GM23338 (cell line): ENCODE measurements around the gene TFB2M. TPM values are rescaled to one million over a fixed set of nuclear protein-coding genes. Genes with fewer than 3 reads are reported as not detected.

Experiments
- ATAC-seq: fragments of 200-7000 bp; cut with Tn5 transposase; 3 replicates; pipeline ENCODE4 v1.9.1; 2020
- DNase-seq: peaks from one replicate; pipeline ENCODE4 v3.0.0-alpha.2; 2015; ENCODE audit warnings: low spot score
- H2AFZ ChIP-seq: fragments of 200-600 bp; sonication (generic); 2 replicates; pipeline ENCODE4 v1.8.0; 2016; ENCODE audit warnings: antibody characterized with exemption, mild to moderate bottlenecking, moderate library complexity
- H3F3A ChIP-seq: fragments of 200-600 bp; sonication (generic); replicated peaks from 2 replicates; pipeline ENCODE4 v1.8.0; 2017; ENCODE audit warnings: antibody characterized with exemption, mixed run types, low read depth
- H3K27ac ChIP-seq: fragments of 200-600 bp; sonication (generic); 2 replicates; pipeline ENCODE4 v1.6.1; 2016; ENCODE audit warnings: low read depth
- H3K27me3 ChIP-seq: fragments of 200-600 bp; sonication (generic); 2 replicates; pipeline ENCODE4 v1.8.0; 2016; ENCODE audit warnings: mild to moderate bottlenecking, mixed run types, moderate library complexity; ENCODE audit not compliant: insufficient read depth
- H3K36me3 ChIP-seq: fragments of 200-600 bp; sonication (generic); 2 replicates; pipeline ENCODE4 v1.8.0; 2016; ENCODE audit warnings: mild to moderate bottlenecking; ENCODE audit not compliant: insufficient read depth
- H3K4me1 ChIP-seq: fragments of 200-600 bp; sonication (generic); 2 replicates; pipeline ENCODE4 v1.8.0; 2016; ENCODE audit warnings: mild to moderate bottlenecking, moderate library complexity; ENCODE audit not compliant: insufficient read depth
- H3K4me2 ChIP-seq: fragments of 200-600 bp; sonication (generic); 2 replicates; pipeline ENCODE4 v1.7.1; 2017; ENCODE audit warnings: mixed run types
- H3K4me3 ChIP-seq: fragments of 200-600 bp; sonication (generic); 2 replicates; pipeline ENCODE4 v1.6.1; 2016; ENCODE audit warnings: mixed run types
- H3K79me2 ChIP-seq: fragments of 200-600 bp; sonication (generic); replicated peaks from 2 replicates; pipeline ENCODE4 v1.8.0; 2017; ENCODE audit warnings: mild to moderate bottlenecking; ENCODE audit not compliant: insufficient read depth
- H3K9me2 ChIP-seq: fragments of 200-600 bp; sonication (generic); 2 replicates; pipeline ENCODE4 v1.8.0; 2017; ENCODE audit not compliant: insufficient read depth
- H4K20me1 ChIP-seq: fragments of 200-600 bp; sonication (generic); replicated peaks from 2 replicates; pipeline ENCODE4 v1.8.0; 2017; ENCODE audit warnings: mild to moderate bottlenecking; ENCODE audit not compliant: insufficient read depth
- H3K27ac Mint-ChIP-seq: 2 replicates; pipeline ENCODE4 v1.8.0; 2020; ENCODE audit warnings: inconsistent platforms, mild to moderate bottlenecking, moderate library complexity, mixed read lengths
- H3K27me3 Mint-ChIP-seq: 3 replicates; pipeline ENCODE4 v1.8.0; 2022; ENCODE audit warnings: low read depth, mild to moderate bottlenecking, moderate library complexity, mixed read lengths, inconsistent platforms; ENCODE audit not compliant: insufficient read depth, poor library complexity
- H3K36me3 Mint-ChIP-seq: 3 replicates; pipeline ENCODE4 v1.8.0; 2021; ENCODE audit warnings: low read depth, mild to moderate bottlenecking, inconsistent platforms, moderate library complexity, mixed read lengths
- H3K4me1 Mint-ChIP-seq: 3 replicates; pipeline ENCODE4 v1.8.0; 2020; ENCODE audit warnings: mild to moderate bottlenecking, inconsistent platforms, mixed read lengths
- H3K4me3 Mint-ChIP-seq: 3 replicates; pipeline ENCODE4 v1.8.0; 2021; ENCODE audit warnings: moderate library complexity, mild to moderate bottlenecking, inconsistent platforms, mixed read lengths
- H3K9me3 Mint-ChIP-seq: 3 replicates; pipeline ENCODE4 v1.8.0; 2020; ENCODE audit warnings: moderate library complexity, mild to moderate bottlenecking, inconsistent platforms, mixed read lengths
- EZH2 ChIP-seq: fragments of 200-600 bp; sonication (generic); IDR thresholded peaks from one replicate; pipeline ENCODE4 v1.8.0; 2017; ENCODE audit warnings: antibody characterized with exemption, mild to moderate bottlenecking, low read depth; ENCODE audit not compliant: unreplicated experiment
- EZH2phosphoT487 ChIP-seq: fragments of 200-600 bp; sonication (generic); IDR thresholded peaks from one replicate; pipeline ENCODE4 v1.8.1; 2018; ENCODE audit warnings: antibody characterized with exemption; ENCODE audit not compliant: unreplicated experiment
- JUNB ChIP-seq: IDR thresholded peaks from one replicate; pipeline ENCODE4 v1.6.1; 2016; ENCODE audit warnings: antibody characterized with exemption; ENCODE audit not compliant: unreplicated experiment
- NANOG ChIP-seq: IDR thresholded peaks from 2 replicates; pipeline ENCODE4 v1.6.1; 2016; ENCODE audit warnings: antibody characterized with exemption, borderline replicate concordance
- POLR2AphosphoS5 ChIP-seq: IDR thresholded peaks from 2 replicates; pipeline ENCODE4 v1.6.1; 2016; ENCODE audit warnings: antibody characterized with exemption, low read depth
- STAT1 ChIP-seq: IDR thresholded peaks from one replicate; pipeline ENCODE4 v1.6.1; 2016; ENCODE audit warnings: antibody characterized with exemption; ENCODE audit not compliant: unreplicated experiment
- ZNF114 ChIP-seq: fragments of 250-450 bp; sonication (Bioruptor Pico); IDR thresholded peaks from 2 replicates; pipeline ENCODE4 v1.5.0; 2020; ENCODE audit warnings: mild to moderate bottlenecking, moderate library complexity
- ZNF331 ChIP-seq: fragments of 250-450 bp; sonication (Bioruptor Pico); IDR thresholded peaks from 2 replicates; pipeline ENCODE4 v1.5.0; 2020; ENCODE audit warnings: low read depth, mild to moderate bottlenecking, moderate library complexity
- polyA plus RNA-seq: library from polyadenylated mRNA; unstranded; fragments of >200 nt; fragmentation: Nextera tagmentation; extraction: Ambion mirVana; gene quantifications from 2 replicates; pipeline ENCODE4 v1.2.1, GENCODE V29; 2016
- total RNA-seq: library from RNA; depleted of rRNA; stranded (reverse); fragments of >200 nt; shearing (Covaris generic); gene quantifications from 2 replicates; pipeline ENCODE4 v1.2.3, GENCODE V29; 2014
- TF ChIP-seq, protein P1 (sequence below), 2 experiments: fragments of 200-600 bp in 1 of 2; sonication (generic) in 1 of 2; conservative IDR thresholded peaks; 2 replicates each; pipeline versions ENCODE4 v1.5.1 to v1.6.1; 2016 to 2017; ENCODE audit warnings: antibody characterized with exemption in 2 of 2, low read depth in 2 of 2, mild to moderate bottlenecking in 2 of 2, moderate library complexity in 1 of 2
- TF ChIP-seq, protein P2 (sequence below): fragments of 250-450 bp; sonication (Bioruptor Pico); IDR thresholded peaks from 2 replicates; pipeline ENCODE4 v1.5.0; 2020; ENCODE audit warnings: mild to moderate bottlenecking, moderate library complexity

Gene TFB2M
- total and polyA plus RNA-seq, 2 experiments from 2014 or later = 18.7 to 24.9 TPM

DNA sequence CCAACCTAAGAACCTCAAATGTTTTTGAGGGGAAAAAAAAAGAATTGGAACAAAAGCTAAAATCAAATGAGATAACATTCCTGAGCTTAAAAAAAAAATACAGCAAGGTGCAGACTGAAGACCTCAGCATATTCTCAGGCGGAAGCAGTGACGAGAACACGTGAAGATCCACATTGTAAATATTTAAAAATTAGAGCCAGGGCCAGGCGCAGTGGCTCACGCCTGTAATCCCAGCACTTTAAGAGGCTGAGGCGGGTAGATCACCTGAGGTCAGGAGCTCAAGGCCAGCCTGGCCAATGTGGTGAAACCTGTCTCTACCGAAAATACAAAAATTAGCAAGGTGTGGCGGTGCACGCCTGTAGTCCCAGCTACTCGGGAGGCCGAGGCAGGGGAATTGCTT lies 15.7 kb downstream of the TFB2M start:
- Mint-ChIP-seq H3K27me3 (no peaks in the 10 kb centered on the region), H3K4me3 (no peak overlapping the region), H3K9me3 (no peaks in the 10 kb centered on the region), H3K27ac (no peak overlapping the region), H3K36me3 (peaks cover 46% of the 10 kb centered on the region), H3K4me1 (no peaks in the 10 kb centered on the region)
- H3K79me2 ChIP-seq = peaks cover 27% of the 10 kb centered on the region
- H3K4me1 ChIP-seq = no peaks in the 10 kb centered on the region
- TF ChIP-seq POLR2AphosphoS5 = no peak
- TF ChIP-seq EZH2 = no peak
- no peaks in the 10 kb centered on the region for H3K27me3 ChIP-seq
- peaks cover 35% of the 10 kb centered on the region for H3K36me3 ChIP-seq
- H3K4me2 ChIP-seq = no peak overlapping the region
- H3K9me2 ChIP-seq = no peaks in the 10 kb centered on the region
- H3K27ac ChIP-seq = no peak overlapping the region
- H4K20me1 ChIP-seq = peaks cover 6% of the 10 kb centered on the region
- no peak overlapping the region for H2AFZ ChIP-seq
- DNase-seq = no peak
- ATAC-seq = no peak
- no peak overlapping the region for H3K4me3 ChIP-seq
- H3F3A ChIP-seq = no peaks in the 10 kb centered on the region

DNA sequence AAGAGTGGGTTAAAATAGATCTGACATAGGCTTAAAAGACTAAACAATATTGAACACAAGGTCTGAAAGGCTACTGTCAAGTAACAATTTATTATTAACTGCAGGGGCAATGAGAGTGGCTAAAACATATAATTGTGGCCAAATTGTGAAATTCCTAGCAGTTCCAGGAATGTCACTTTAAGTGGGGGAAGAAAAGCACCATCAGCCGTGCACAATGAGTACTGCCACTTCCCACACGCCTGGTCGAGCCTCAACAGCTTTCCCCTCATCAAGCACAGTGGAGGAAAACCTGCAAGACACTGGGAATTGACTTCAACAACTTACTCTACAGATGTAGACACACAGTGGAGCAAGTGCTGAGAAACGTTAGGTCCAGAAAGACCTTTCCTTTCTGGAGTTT lies 16.4 kb downstream of the TFB2M start:
- no peak overlapping the region for H3K27ac Mint-ChIP-seq
- Histone ChIP-seq H3K4me1 (no peaks in the 10 kb centered on the region), H3K4me3 (no peak overlapping the region), H3F3A (no peaks in the 10 kb centered on the region), H3K36me3 (peaks cover 35% of the 10 kb centered on the region), H3K4me2 (no peak overlapping the region), H3K79me2 (peaks cover 27% of the 10 kb centered on the region), H2AFZ (no peak overlapping the region), H4K20me1 (peaks cover 6% of the 10 kb centered on the region), H3K27ac (no peak overlapping the region), H3K27me3 (no peaks in the 10 kb centered on the region), H3K9me2 (no peaks in the 10 kb centered on the region)
- H3K36me3 Mint-ChIP-seq = peaks cover 42% of the 10 kb centered on the region
- no peaks in the 10 kb centered on the region for H3K9me3 Mint-ChIP-seq
- TF ChIP-seq ZNF114 (CRISPR knock-in tag) (no peak), EZH2 (no peak), STAT1 (no peak), NANOG (no peak), EZH2phosphoT487 (no peak), POLR2AphosphoS5 (no peak), ZNF331 (no peak), JUNB (no peak)
- TF ChIP-seq, protein P1, sequence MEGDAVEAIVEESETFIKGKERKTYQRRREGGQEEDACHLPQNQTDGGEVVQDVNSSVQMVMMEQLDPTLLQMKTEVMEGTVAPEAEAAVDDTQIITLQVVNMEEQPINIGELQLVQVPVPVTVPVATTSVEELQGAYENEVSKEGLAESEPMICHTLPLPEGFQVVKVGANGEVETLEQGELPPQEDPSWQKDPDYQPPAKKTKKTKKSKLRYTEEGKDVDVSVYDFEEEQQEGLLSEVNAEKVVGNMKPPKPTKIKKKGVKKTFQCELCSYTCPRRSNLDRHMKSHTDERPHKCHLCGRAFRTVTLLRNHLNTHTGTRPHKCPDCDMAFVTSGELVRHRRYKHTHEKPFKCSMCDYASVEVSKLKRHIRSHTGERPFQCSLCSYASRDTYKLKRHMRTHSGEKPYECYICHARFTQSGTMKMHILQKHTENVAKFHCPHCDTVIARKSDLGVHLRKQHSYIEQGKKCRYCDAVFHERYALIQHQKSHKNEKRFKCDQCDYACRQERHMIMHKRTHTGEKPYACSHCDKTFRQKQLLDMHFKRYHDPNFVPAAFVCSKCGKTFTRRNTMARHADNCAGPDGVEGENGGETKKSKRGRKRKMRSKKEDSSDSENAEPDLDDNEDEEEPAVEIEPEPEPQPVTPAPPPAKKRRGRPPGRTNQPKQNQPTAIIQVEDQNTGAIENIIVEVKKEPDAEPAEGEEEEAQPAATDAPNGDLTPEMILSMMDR (conservative IDR thresholded peaks at IDR 0.05; ENCODE audit: low read depth in 2 of 2) = no peak
- TF ChIP-seq, protein P2, sequence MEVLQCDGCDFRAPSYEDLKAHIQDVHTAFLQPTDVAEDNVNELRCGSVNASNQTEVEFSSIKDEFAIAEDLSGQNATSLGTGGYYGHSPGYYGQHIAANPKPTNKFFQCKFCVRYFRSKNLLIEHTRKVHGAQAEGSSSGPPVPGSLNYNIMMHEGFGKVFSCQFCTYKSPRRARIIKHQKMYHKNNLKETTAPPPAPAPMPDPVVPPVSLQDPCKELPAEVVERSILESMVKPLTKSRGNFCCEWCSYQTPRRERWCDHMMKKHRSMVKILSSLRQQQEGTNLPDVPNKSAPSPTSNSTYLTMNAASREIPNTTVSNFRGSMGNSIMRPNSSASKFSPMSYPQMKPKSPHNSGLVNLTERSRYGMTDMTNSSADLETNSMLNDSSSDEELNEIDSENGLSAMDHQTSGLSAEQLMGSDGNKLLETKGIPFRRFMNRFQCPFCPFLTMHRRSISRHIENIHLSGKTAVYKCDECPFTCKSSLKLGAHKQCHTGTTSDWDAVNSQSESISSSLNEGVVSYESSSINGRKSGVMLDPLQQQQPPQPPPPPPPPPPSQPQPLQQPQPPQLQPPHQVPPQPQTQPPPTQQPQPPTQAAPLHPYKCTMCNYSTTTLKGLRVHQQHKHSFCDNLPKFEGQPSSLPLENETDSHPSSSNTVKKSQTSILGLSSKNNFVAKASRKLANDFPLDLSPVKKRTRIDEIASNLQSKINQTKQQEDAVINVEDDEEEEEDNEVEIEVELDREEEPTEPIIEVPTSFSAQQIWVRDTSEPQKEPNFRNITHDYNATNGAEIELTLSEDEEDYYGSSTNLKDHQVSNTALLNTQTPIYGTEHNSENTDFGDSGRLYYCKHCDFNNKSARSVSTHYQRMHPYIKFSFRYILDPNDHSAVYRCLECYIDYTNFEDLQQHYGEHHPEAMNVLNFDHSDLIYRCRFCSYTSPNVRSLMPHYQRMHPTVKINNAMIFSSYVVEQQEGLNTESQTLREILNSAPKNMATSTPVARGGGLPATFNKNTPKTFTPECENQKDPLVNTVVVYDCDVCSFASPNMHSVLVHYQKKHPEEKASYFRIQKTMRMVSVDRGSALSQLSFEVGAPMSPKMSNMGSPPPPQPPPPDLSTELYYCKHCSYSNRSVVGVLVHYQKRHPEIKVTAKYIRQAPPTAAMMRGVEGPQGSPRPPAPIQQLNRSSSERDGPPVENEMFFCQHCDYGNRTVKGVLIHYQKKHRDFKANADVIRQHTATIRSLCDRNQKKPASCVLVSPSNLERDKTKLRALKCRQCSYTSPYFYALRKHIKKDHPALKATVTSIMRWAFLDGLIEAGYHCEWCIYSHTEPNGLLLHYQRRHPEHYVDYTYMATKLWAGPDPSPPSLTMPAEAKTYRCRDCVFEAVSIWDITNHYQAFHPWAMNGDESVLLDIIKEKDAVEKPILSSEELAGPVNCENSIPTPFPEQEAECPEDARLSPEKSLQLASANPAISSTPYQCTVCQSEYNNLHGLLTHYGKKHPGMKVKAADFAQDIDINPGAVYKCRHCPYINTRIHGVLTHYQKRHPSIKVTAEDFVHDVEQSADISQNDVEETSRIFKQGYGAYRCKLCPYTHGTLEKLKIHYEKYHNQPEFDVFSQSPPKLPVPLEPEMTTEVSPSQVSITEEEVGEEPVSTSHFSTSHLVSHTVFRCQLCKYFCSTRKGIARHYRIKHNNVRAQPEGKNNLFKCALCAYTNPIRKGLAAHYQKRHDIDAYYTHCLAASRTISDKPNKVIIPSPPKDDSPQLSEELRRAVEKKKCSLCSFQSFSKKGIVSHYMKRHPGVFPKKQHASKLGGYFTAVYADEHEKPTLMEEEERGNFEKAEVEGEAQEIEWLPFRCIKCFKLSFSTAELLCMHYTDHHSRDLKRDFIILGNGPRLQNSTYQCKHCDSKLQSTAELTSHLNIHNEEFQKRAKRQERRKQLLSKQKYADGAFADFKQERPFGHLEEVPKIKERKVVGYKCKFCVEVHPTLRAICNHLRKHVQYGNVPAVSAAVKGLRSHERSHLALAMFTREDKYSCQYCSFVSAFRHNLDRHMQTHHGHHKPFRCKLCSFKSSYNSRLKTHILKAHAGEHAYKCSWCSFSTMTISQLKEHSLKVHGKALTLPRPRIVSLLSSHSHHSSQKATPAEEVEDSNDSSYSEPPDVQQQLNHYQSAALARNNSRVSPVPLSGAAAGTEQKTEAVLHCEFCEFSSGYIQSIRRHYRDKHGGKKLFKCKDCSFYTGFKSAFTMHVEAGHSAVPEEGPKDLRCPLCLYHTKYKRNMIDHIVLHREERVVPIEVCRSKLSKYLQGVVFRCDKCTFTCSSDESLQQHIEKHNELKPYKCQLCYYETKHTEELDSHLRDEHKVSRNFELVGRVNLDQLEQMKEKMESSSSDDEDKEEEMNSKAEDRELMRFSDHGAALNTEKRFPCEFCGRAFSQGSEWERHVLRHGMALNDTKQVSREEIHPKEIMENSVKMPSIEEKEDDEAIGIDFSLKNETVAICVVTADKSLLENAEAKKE (CRISPR knock-in tag) = no peak
- DNase-seq (no peak), ATAC-seq (no peak)
- H3K4me3 Mint-ChIP-seq = no peak overlapping the region
- H3K4me1 Mint-ChIP-seq = no peaks in the 10 kb centered on the region
- no peaks in the 10 kb centered on the region for H3K27me3 Mint-ChIP-seq
